UCSD-AML1 (cell line): Measurements from ENCODE around the gene CELF1.
"Not testable (repeated sequence)": the region's sequence is repeated elsewhere in the genome, so short reads cannot be mapped to it uniquely, and the experiment has no call there.

Experiments
- DNase-seq: peaks from one replicate; lab custom pipeline; 2025; ENCODE audit not compliant: unreplicated experiment; lab: John Stamatoyannopoulos, UW

CELF1 gene

DNA sequence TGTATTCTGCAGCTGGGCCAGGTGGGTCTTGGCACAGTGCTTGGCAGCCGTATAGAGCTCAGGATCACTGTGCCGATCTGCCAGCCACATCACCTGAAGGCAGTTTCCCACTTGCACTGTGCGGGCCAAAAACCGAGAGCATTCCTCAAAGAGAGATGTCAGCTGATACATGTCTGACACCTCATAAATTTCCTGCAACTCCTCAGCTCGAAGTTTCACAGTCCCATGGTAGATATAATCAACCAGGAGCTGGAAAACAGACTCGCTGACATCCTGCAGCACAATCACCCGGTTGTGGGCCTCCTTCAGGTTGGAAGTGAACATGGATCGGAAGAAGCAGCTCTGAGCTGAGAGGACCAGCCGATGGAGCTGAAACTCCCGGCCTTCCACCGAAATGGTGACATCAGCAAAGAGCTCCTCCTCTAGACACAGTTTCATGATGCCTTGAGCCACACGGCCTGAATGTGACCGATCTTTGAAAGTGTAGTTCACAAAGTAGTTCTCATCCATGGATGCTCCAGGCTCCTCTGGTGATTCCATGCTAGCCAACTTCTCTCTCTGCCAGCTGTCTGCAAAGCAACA lies 24.6 kb upstream of the CELF1 start:
- DNase-seq = no peak

- no peak for DNase-seq
Observed at GRCh38 chr11:47573321-47573720, 20.4 kb upstream of the CELF1 start.

DNA sequence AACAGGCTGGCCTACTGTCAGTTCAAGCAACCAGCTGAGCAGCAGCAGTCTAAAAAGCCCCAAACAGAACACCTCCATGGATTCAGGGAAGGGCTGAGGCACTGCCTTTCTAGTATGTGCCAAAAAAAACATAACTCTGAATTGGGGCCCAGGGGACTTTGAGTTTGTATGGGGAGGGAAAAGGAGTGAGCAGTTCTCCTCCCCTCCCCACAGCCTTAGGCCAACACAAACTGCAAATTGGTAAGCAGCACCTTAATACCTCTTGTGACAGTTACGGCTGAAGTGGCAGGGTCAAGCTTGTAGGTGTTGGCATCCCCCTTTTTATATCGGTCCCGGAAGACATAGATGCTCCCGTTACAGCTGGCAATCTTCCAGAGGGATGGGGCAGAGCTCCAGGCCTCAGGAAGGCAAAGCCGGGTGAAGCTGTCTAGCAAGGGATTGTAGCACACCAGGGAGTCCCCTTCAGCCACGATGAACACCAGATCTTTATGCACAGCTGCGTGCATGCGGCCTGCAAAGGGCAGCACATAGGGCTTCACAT lies 19.9 kb upstream of the CELF1 start:
- DNase-seq = no peak

GRCh38 chr11:47571895-47572294 lies 19.0 kb upstream of the CELF1 start:
- DNase-seq = no peak

GRCh38 chr11:47571357-47571729 lies 18.4 kb upstream of the CELF1 start:
- DNase-seq = no peak

DNA sequence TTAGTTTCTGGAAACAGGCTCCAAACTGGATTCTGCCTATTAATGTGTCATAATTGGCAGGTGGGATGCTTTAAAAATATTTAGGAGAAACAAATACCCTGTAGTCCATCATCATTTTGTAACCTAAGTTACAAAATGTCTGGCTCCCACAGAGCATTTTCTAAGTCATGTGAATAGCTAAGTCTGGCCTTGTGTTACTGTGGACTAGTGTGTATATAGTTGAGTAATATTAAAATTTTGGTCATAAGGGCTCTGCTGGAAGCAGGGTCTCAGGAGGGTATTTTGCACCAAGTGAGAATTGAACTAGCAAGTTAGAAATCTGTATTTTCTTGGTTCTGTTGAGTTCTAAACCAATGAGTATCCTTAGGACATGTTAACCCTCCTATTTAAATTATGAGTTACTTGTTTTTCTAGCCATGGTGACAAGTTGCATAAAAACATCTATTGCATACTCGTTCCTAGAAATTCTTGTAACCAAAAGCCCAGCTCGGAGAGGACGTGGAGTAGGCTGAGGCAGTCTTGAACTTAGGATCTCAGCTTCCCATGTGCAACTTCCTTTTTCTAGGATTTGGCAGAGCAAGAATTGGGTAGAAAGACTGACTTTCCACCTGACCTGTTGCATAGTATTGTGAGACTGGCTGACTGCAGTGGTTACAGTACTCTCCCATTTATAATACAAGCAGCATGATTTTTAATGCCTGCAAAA lies 17.9 kb upstream of the CELF1 start:
- DNase-seq = no peak

- no peak for DNase-seq
Observed at GRCh38 chr11:47569646-47570045, 16.7 kb upstream of the CELF1 start.

GRCh38 chr11:47566149-47566698 lies 13.3 kb upstream of the CELF1 start:
- no peak for DNase-seq

DNA sequence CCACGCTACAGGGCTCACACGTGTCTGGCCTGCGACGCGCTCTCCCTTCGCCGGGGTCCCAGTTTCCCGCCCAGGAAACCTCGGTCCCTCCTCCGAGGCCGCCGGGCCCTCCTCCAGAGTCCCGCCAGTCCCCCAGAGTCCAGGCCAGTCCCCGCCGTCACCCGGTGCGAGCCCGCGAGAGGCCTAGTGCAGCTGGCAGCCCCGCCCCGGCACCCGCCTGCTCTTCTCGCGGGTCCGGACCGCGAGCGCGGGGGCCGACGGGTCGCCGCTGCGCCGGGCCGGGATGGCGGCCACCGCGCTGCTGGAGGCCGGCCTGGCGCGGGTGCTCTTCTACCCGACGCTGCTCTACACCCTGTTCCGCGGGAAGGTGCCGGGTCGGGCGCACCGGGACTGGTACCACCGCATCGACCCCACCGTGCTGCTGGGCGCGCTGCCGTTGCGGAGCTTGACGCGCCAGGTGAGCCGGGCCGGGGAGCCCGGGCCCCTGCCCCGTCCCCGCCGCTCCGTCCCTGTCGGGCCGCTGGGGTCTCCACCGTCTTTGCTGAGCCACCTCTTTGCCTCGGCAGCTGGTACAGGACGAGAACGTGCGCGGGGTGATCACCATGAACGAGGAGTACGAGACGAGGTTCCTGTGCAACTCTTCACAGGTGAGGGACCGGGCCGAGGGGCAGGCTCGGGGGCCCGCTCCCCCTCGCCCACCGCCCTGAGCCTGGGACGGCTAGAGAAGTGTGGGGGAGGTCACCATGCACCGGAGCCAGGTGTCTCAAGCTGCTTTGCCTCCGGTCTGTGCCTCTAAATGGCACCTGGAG lies 12.6 kb upstream of the CELF1 start, which contains the start of gene PTPMT1:
Gene PTPMT1 (plus strand): TSS at position 260 of the 809 bp plus-strand sequence. CDS start 24 bp downstream, at position 284.
- DNase-seq = peak; percentile 72

DNA sequence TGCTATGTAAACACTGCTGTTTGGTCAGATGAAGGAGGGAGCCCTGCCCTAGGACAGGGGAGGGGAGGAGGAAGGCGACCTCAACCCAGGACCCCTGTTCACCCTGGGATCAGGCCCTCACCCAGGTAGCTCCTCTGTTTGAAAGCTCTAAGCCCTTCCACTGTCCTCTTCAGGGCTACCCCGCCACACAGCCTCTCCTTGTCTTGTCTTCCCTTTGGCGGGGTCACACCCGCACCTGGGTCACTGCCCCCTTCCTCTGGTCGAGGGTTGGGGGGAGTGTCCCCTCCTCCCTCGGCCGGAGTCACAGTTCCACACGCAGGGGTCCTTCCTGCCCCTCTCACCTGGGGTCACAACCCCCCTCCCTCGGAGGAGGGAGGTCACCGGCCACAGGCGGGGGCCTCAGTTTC lies 12.0 kb upstream of the CELF1 start:
- no peak for DNase-seq

DNA sequence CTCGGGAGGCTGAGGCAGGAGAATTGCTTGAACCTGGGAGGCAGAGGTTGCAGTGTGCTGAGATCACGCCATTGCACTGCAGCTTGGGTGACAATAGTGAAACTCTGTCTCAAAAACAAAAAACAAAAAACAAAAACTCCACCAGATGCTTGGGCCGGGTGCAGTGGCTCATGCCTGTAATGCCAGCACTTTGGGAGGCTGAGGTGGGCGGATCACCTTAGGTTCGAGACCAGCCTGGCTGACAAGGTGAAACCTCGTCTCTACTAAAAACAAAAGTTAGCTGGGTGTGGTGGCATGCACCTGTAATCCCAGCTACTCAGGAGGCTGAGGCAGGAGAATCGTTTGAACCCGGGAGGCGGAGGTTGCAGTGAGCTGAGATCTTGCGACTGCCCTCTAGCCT lies 11.4 kb upstream of the CELF1 start:
- DNase-seq = not testable (repeated sequence)

DNA sequence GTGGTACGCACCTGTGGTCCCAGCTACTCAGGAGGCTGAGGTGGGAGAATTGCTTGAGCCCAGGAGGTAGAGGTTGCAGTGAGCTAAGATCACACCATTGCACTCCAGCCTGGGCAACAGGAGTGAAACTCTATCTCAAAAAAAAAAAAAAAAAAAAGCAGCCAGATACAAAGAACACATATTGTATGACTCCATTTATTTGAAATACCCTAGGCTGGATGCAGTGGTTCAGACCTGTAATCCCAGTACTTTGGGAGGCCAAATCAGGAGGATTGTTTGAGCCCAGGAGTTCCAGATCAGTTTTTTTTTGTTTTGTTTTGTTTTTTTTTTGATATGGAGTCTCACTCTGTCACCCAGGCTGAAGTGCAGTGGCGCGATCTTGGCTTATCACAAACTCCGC lies 9.5 kb upstream of the CELF1 start:
- not testable (repeated sequence) for DNase-seq

DNA sequence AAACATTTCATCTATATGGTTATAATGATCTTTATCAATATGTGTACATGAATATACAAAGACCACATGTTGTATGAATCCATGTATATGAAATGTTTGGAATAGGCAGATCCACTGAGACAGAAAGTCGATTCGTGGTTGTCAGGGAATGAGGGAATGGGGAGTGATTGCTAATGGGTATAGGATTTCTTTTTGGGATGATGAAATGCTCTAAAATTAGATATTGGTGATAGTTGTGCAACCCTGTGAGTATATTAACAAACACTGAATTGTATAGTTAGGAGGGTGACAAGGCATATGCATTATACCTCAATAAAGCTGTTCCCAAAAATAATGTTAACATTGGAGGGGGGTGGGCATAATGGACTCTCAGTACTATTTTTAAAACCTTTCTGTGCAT lies 7.5 kb upstream of the CELF1 start:
- DNase-seq = no peak

DNA sequence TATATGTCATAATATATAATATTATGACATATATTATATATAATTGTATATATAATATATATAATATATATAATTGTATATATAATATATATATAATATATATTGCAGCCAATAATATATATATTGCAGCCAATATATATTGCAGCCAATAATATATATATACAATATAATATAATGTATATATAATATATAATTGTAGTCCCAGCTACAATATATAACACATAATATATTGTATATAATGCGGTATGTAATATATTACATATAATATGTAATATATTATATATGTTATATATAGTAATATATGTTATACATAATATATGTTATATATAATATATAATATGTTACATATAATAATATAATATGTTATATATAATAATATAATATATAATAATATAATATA lies 5.8 kb upstream of the CELF1 start:
- no peak for DNase-seq

DNA sequence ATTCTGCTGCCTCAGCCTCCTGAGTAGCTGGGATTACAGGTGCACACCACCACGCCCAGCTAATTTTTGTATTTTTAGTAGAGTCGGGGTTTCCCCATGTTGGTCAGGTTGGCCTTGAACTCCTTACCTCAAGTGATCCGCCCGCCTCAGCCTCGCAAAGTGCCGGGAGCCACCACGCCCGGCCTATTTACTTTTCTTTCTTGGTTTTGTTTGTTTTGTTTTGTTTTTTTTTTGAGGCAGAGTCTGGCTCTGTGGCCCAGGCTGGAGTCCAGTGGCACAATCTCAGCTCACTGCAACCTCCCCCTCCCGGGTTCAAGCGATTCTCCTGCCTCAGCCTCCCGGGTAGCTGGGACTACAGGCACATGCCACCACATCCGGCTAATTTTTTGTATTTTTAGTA lies 4.1 kb upstream of the CELF1 start:
- DNase-seq = not testable (repeated sequence)

GRCh38 chr11:47553406-47553743 lies 443 bp upstream of the CELF1 start:
- no peak for DNase-seq

GRCh38 chr11:47552056-47552565 lies 821 bp downstream of the CELF1 start:
- peak; percentile 61 for DNase-seq

GRCh38 chr11:47551086-47551485 lies 1.8 kb downstream of the CELF1 start:
- DNase-seq = no peak

DNA sequence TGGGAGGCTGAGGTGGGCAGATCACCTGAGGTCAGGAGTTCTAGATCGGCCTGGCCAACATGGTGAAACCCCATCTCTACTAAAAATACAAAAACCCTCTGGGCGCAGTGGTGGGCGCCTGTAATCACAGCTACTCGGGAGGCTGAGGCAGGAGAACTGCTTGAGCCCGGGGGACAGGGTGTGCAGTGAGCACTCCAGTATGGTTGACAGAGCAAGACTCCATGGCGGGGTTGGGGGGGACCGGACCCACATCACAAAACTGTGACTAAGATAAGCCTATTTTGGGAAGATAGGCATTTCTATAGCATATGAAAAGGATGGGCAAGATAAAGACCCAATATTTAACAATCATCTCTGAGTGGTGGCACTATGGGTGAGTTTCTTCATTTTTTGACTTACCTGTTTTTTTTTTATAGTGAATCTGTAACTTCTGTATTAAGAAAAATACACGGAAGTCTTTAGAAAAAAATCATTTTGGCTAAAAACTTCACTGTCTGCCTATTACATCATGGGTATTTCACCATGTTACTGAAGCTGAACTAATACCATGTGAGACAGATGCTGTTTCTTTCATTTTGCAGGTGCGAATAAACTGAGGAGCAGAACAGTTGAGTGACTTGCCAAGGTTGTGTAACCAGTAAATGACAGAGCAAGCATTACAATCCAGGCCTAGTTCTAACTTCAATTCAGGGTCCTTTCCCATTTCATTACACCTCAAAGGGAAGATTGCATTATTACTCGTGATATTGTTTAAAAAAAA lies 2.5 kb downstream of the CELF1 start:
- no peak for DNase-seq

GRCh38 chr11:47546274-47546673 lies 6.7 kb downstream of the CELF1 start:
- DNase-seq = not testable (repeated sequence)

DNA sequence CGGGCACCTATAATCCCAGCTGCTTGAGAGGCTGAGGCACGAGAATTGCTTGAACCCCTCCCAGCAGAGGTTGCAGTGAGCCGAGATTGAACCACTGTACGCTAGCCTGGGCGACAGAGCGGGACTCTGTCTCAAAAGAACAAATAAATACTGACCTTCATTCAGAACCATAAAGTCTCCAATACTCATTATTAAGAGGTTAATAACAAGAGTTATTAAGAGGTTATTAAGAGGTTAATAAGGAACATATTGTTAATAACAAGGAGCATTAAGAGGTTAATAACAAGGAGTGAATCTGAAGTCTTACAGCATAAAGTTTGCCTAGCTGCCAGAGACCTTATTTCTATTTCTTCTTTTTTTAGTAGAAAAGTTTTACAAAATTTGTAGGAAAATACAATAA lies 7.6 kb downstream of the CELF1 start:
- DNase-seq = no peak
